Heart right ventricle (tissue), 16 donors: Measurements from ENCODE around the gene SESTD1. TPM values are rescaled to one million over a fixed set of nuclear protein-coding genes. Genes with fewer than 3 reads are reported as not detected.

Experiments used
- ATAC-seq, 8 donors: fragments of 200-7000 bp; cut with Tn5 transposase; one replicate each; pipeline ENCODE4 v1.9.1; 2020; ENCODE audit warnings: mild to moderate bottlenecking in 8 of 8, moderate library complexity in 8 of 8, moderate number of reproducible peaks in 1 of 8
- DNase-seq, 2 donors: peaks; one replicate each; pipeline ENCODE4 v3.0.0-alpha.2; 2020
- H3K27ac ChIP-seq, 10 donors: fragments of 200-600 bp; sonication (generic) in 2 of 10; one replicate each; pipeline versions ENCODE4 v1.5.0 to v1.8.0; 2020 to 2022; ENCODE audit warnings: mild to moderate bottlenecking in 3 of 10
- H3K27me3 ChIP-seq, 7 donors: fragments of 200-600 bp; one replicate each; pipeline ENCODE4 v1.8.0; 2021 to 2022; ENCODE audit warnings: mild to moderate bottlenecking in 2 of 7
- H3K36me3 ChIP-seq, 9 donors: fragments of 200-600 bp; sonication (generic) in 1 of 9; one replicate each; pipeline versions ENCODE4 v1.5.0 to v1.8.0; 2020 to 2022; ENCODE audit warnings: mild to moderate bottlenecking in 2 of 9
- H3K4me1 ChIP-seq, 9 donors: fragments of 200-600 bp; sonication (generic) in 1 of 9; one replicate each; pipeline versions ENCODE4 v1.5.0 to v1.8.0; 2020 to 2022; ENCODE audit warnings: mild to moderate bottlenecking in 4 of 9
- H3K4me3 ChIP-seq, 10 donors: fragments of 200-600 bp; sonication (generic) in 2 of 10; one replicate each; pipeline versions ENCODE4 v1.5.0 to v1.8.0; 2020 to 2022; ENCODE audit warnings: mild to moderate bottlenecking in 7 of 10, moderate library complexity in 2 of 10
- H3K9me3 ChIP-seq, 11 donors: fragments of 200-600 bp in 10 of 11; sonication (generic) in 2 of 11; one replicate each; pipeline versions ENCODE4 v1.5.0 to v1.8.0; 2013 to 2022; ENCODE audit warnings: mild to moderate bottlenecking in 2 of 11, control low read depth in 1 of 11, moderate library complexity in 1 of 11
- CTCF ChIP-seq, 9 donors: fragments of 200-600 bp; sonication (generic) in 2 of 9; IDR thresholded peaks; one replicate each; pipeline versions ENCODE4 v1.5.0 to v1.8.0; 2021 to 2022; ENCODE audit warnings: antibody characterized with exemption in 9 of 9, mild to moderate bottlenecking in 5 of 9, moderate library complexity in 1 of 9
- WGBS, 2 donors: extraction: QIAGEN DNeasy Blood & Tissue Kit; methylation state at CpG; one replicate each; pipeline ENCODE4 v1.1.7; 2013; ENCODE audit warnings: inconsistent platforms in 1 of 2; 5-methylcytosine and 5-hydroxymethylcytosine counted together
- intact Hi-C, 10 donors: fragments of 100-400 bp; cut with DNase I; formaldehyde crosslinking; loops; one replicate each; pipeline versions ENCODE4 v1.11.1 to v1.14.2; 2022
- polyA plus RNA-seq, 2 donors: library from polyadenylated mRNA; stranded (reverse); fragments of 200-250 nt; gene quantifications; one replicate each; pipeline ENCODE4 v1.2.3, GENCODE V29; 2013
- total RNA-seq, 10 donors: library from RNA; stranded (reverse); fragmentation: NEBNext Ultra II Directional in 3 of 10; extraction: Animal tissue kit (Norgen Biotek cat#: 25700) in 3 of 10; gene quantifications; one replicate each; pipeline versions ENCODE4 v1.2.1 to v1.2.4, GENCODE V29; 2021 to 2023
- donor health status: Arrhythmogenic right ventricular cardiomyopathy.
- donor health status: ischemic (EF 13 %, LVEDD 7.1; RV severe dilation, severe dysfunction).
- donor health status: healthy with polysubstance abuse.
- donor health status: DM: no; HTN: yes; CAD: no.
- donor health status: DM: no; HTN: no; CAD: no.
- donor health status: ischemic (EF 25% LVEDD 6.9; RV normal size, moderate dysfunction).
- donor health status: ischemic (EF 25% LVEDD 5.7; RV mildly dilated, moderate dysfunction).
- donor health status: healthy.
- donor health status: DM: yes; HTN: yes; CAD: no.
- donor health status: Ischemic cardiomyopathy.
- donor health status: ischemic (EF 35%, LVEDD 5.7; RV mildly dilated, moderate dysfunction).
- donor health status: nonischemic (EF 11% LVEDD 7.7; RV severe dilation, severe dysfunction).
- donor health status: DM: yes; HTN: yes; CAD: no.
- donor health status: PGD.
- donor health status: ischemic (EF 29% LVEDD 5.4; RV normal size, mild dysfunction).
- donor health status: nonischemic (EF 23%, LVEDD 6.1; RV moderate dilation, normal function).

SESTD1 gene
- total and polyA plus RNA-seq, 12 donors = 6.0 to 41.7 (median 33.5) TPM

- peaks cover 0 to 51% (median 11%) of the 10 kb centered on the region in 9 donors for H3K36me3 ChIP-seq
- H3K9me3 ChIP-seq = no peaks in the 10 kb centered on the region
- WGBS, 2 donors = 95 to 96% methylated on average over 1 of the region's 1 CpG
- DNase-seq = no peak
- TF ChIP-seq CTCF (IDR thresholded peaks at IDR 0.05) = no peak
- intact Hi-C loops = no loop called here
- no peak overlapping the region for H3K4me3 ChIP-seq
- no peaks in the 10 kb centered on the region for H3K27me3 ChIP-seq
- ATAC-seq = no peak
- H3K4me1 ChIP-seq = peaks cover 0 to 4% (median 0%) of the 10 kb centered on the region in 9 donors
- no peak overlapping the region for H3K27ac ChIP-seq
Measured at GRCh38 chr2:179174240-179174639, 90.4 kb downstream of the SESTD1 start.

GRCh38 chr2:179172894-179173293, 91.7 kb downstream of the SESTD1 start:
- no peaks in the 10 kb centered on the region for H3K9me3 ChIP-seq
- peaks cover 0 to 4% (median 0%) of the 10 kb centered on the region in 9 donors for H3K4me1 ChIP-seq
- TF ChIP-seq CTCF (IDR thresholded peaks at IDR 0.05) = no peak
- no peak overlapping the region for H3K4me3 ChIP-seq
- WGBS, 2 donors = 96 to 98% methylated on average over 2 of the region's 2 CpGs
- DNase-seq (no peak), ATAC-seq (no peak)
- H3K27me3 ChIP-seq = no peaks in the 10 kb centered on the region
- peaks cover 0 to 59% (median 11%) of the 10 kb centered on the region in 9 donors for H3K36me3 ChIP-seq
- no peak overlapping the region for H3K27ac ChIP-seq
- intact Hi-C loops = no loop called here

- DNase-seq (no peak), ATAC-seq (no peak)
- H3K36me3 ChIP-seq = peaks cover 0 to 63% (median 11%) of the 10 kb centered on the region in 9 donors
- no peak for TF ChIP-seq CTCF (IDR thresholded peaks at IDR 0.05)
- H3K9me3 ChIP-seq = peaks cover 0 to 5% (median 0%) of the 10 kb centered on the region in 11 donors
- 82 to 90% methylated on average over 1 of the region's 1 CpG for WGBS, 2 donors
- no peak overlapping the region for H3K4me3 ChIP-seq
- H3K4me1 ChIP-seq = peaks cover 0 to 4% (median 0%) of the 10 kb centered on the region in 9 donors
- intact Hi-C loops = no loop called here
- no peak overlapping the region for H3K27ac ChIP-seq
- H3K27me3 ChIP-seq = no peaks in the 10 kb centered on the region
Measured at GRCh38 chr2:179171371-179171770, 93.3 kb downstream of the SESTD1 start.

GRCh38 chr2:179170901-179171300, 93.7 kb downstream of the SESTD1 start:
- Histone ChIP-seq H3K27ac (no peak overlapping the region), H3K4me3 (no peak overlapping the region), H3K9me3 (peaks cover 0 to 5% (median 0%) of the 10 kb centered on the region in 11 donors), H3K36me3 (peaks cover 0 to 58% (median 9%) of the 10 kb centered on the region in 9 donors), H3K4me1 (peaks cover 0 to 4% (median 0%) of the 10 kb centered on the region in 9 donors), H3K27me3 (no peaks in the 10 kb centered on the region)
- intact Hi-C loops = no loop called here
- no peak for ATAC-seq
- no peak for DNase-seq
- 97 to 100% methylated on average over 1 of the region's 1 CpG for WGBS, 2 donors
- TF ChIP-seq CTCF (IDR thresholded peaks at IDR 0.05) = no peak
